MM.1S (cell line): Measurements from ENCODE around the gene PLEKHH1.

ENCODE experiments used
- EZH2 ChIP-seq: fragments of 300-600 bp; sonication (generic); optimal IDR thresholded peaks from 2 replicates; pipeline ENCODE3; 2017; ENCODE audit warnings: low read depth, mild to moderate bottlenecking, antibody characterized with exemption, low read length, mixed read lengths
- EZH2phosphoT487 ChIP-seq: fragments of 300-600 bp; sonication (generic); IDR thresholded peaks from 2 replicates; pipeline ENCODE4 v1.6.1; 2018; ENCODE audit warnings: antibody characterized with exemption, low read length

- no peak for TF ChIP-seq EZH2phosphoT487
- TF ChIP-seq EZH2: no peak
These were observed 87.2 kb downstream of the PLEKHH1 start for GRCh38 chr14:67620217-67620785.
